Activated CD4-positive, alpha-beta T cell treated with anti-CD3 and anti-CD28 coated beads for 36 hours (primary cell): ENCODE measurements around the gene USP31. TPM values are rescaled to one million over a fixed set of nuclear protein-coding genes. Genes with fewer than 3 reads are reported as not detected.

Source experiments
- ATAC-seq: fragments of 200-7000 bp; cut with Tn5 transposase; one replicate; pipeline ENCODE4 v1.10.0; 2021; ENCODE audit warnings: mild to moderate bottlenecking, moderate library complexity
- CTCF ChIA-PET: fragments of 350-600 bp; sonication (Branson Sonifier 250); formaldehyde crosslinking; loops from one replicate; lab custom pipeline; 2021; ENCODE audit warnings: antibody characterized with exemption; lab: Charles Lee
- POLR2A ChIA-PET: fragments of 350-600 bp; sonication (Branson Sonifier 250); formaldehyde crosslinking; loops from one replicate; lab custom pipeline; 2021; ENCODE audit warnings: antibody characterized with exemption, inconsistent platforms; lab: Charles Lee
- DNase-seq: peaks from one replicate; pipeline ENCODE4 v3.0.0-alpha.2; 2020
- H3K27ac Mint-ChIP-seq: one replicate; pipeline ENCODE4 v1.8.0; 2021; ENCODE audit warnings: mixed read lengths
- H3K27me3 Mint-ChIP-seq: one replicate; pipeline ENCODE4 v1.8.0; 2021; ENCODE audit warnings: mixed read lengths
- H3K36me3 Mint-ChIP-seq: one replicate; pipeline ENCODE4 v1.8.0; 2021; ENCODE audit warnings: low read depth, mixed read lengths
- H3K4me1 Mint-ChIP-seq: one replicate; pipeline ENCODE4 v1.8.0; 2021; ENCODE audit warnings: mixed read lengths
- H3K4me3 Mint-ChIP-seq: one replicate; pipeline ENCODE4 v1.8.0; 2021; ENCODE audit warnings: mild to moderate bottlenecking, moderate library complexity, mixed read lengths
- H3K9me3 Mint-ChIP-seq: one replicate; pipeline ENCODE4 v1.8.0; 2021; ENCODE audit warnings: low read depth, mixed read lengths
- intact Hi-C, 2 experiments: fragments of 100-400 bp; cut with DNase I in 1 of 2; cut with micrococcal nuclease in 1 of 2; formaldehyde crosslinking; loops; one replicate each; pipeline versions ENCODE4 v1.14.2 to v1.15.1; 2022 to 2024; cut with DNase I, micrococcal nuclease
- total RNA-seq, 2 experiments: library from RNA; stranded (reverse); gene quantifications; one replicate each; pipeline ENCODE4 v1.2.3, GENCODE V29; 2021

USP31 gene
- total RNA-seq, 2 experiments from 2014 or later = 5.3 to 5.9 TPM

- ChIA-PET CTCF (no interaction called here), POLR2A (no interaction called here)
- ATAC-seq (no peak), DNase-seq (no peak)
- no peaks in the 10 kb centered on the region for H3K4me1 Mint-ChIP-seq
- H3K9me3 Mint-ChIP-seq = no peaks in the 10 kb centered on the region
- intact Hi-C loops = no loop called here
- H3K4me3 Mint-ChIP-seq = no peak overlapping the region
- H3K36me3 Mint-ChIP-seq = peaks cover 27% of the 10 kb centered on the region
- no peak overlapping the region for H3K27ac Mint-ChIP-seq
- H3K27me3 Mint-ChIP-seq = no peaks in the 10 kb centered on the region
Observed at GRCh38 chr16:23072769-23073549, 76.3 kb downstream of the USP31 start.

- Mint-ChIP-seq H3K27me3 (no peaks in the 10 kb centered on the region), H3K36me3 (peaks cover 35% of the 10 kb centered on the region)
- POLR2A ChIA-PET = no interaction called here
Observed at GRCh38 chr16:23072084-23072599, 77.1 kb downstream of the USP31 start.

GRCh38 chr16:23071196-23072083 is 77.8 kb downstream of the USP31 start:
- no peak overlapping the region for H3K27ac Mint-ChIP-seq
- POLR2A ChIA-PET = no interaction called here
- H3K9me3 Mint-ChIP-seq = no peaks in the 10 kb centered on the region
- peaks cover 30% of the 10 kb centered on the region for H3K36me3 Mint-ChIP-seq
- DNase-seq = no peak
- no peaks in the 10 kb centered on the region for H3K4me1 Mint-ChIP-seq
- no peak overlapping the region for H3K4me3 Mint-ChIP-seq
- intact Hi-C loops = no loop called here
- CTCF ChIA-PET = interaction anchor here (0.9 to 1.4 kb wide), 2 partner anchors 9 to 363 kb away, joined by 5 to 7 read pairs; no protein-coding TSS in a partner anchor
- no peak for ATAC-seq
- H3K27me3 Mint-ChIP-seq = no peaks in the 10 kb centered on the region

More at GRCh38 chr16:23072084-23072599, 77.1 kb downstream of the USP31 start:
- intact Hi-C loops = no loop called here
- Mint-ChIP-seq H3K4me1 (no peaks in the 10 kb centered on the region), H3K4me3 (no peak overlapping the region), H3K9me3 (no peaks in the 10 kb centered on the region), H3K27ac (no peak overlapping the region)
- DNase-seq (no peak), ATAC-seq (no peak)
- CTCF ChIA-PET = interaction anchor here (0.9 to 1.4 kb wide), 2 partner anchors 10 to 363 kb away, joined by 5 to 7 read pairs; no protein-coding TSS in a partner anchor

GRCh38 chr16:23069844-23070243 is 79.4 kb downstream of the USP31 start:
- Mint-ChIP-seq H3K36me3 (peaks cover 30% of the 10 kb centered on the region), H3K27ac (no peak overlapping the region), H3K4me3 (no peak overlapping the region), H3K27me3 (no peaks in the 10 kb centered on the region), H3K9me3 (no peaks in the 10 kb centered on the region), H3K4me1 (no peaks in the 10 kb centered on the region)
- POLR2A ChIA-PET = no interaction called here
- intact Hi-C loops = no loop called here
- no peak for ATAC-seq
- CTCF ChIA-PET = no interaction called here
- no peak for DNase-seq

DNA sequence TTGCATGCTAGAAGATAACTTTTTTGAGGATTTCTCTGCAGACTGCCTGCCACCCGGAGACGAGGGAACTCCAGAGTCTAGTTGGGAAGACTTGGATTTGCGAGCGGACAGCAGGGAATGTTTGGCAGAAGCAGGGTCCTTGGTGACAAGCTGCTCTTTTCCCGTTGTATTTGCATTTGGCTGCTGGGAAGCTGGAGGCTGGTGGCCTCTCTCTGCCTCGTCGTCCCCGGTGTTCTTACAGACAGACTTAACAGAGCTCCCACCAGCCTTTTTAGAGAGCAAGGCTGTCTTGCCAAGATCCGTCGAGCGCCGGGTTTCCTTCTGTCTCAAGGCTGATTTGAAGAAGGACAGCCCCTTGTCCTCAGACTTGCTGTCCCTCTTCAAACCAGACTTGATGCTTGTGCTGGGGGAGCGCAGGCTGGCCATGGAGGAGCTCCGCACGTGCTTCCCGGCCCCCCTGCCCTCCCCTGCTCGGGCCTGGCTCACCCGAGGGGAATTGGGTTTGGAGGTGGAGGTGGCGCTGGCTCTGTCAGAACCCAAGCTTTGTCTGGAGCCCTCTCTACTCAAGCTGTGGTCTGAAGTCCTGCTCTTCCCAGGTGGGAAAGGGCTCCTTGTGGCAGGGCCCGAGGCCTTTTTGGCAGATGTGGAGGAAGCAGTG is 81.0 kb downstream of the USP31 start:
- Mint-ChIP-seq H3K4me3 (no peak overlapping the region), H3K9me3 (no peaks in the 10 kb centered on the region), H3K27me3 (no peaks in the 10 kb centered on the region), H3K27ac (no peak overlapping the region), H3K36me3 (peaks cover 26% of the 10 kb centered on the region), H3K4me1 (no peaks in the 10 kb centered on the region)
- DNase-seq = no peak
- ATAC-seq = no peak
- ChIA-PET POLR2A (interaction anchor here (0.6 kb wide), 1 partner anchor 104 kb away, joined by 6 read pairs; no protein-coding TSS in a partner anchor), CTCF (interaction anchor here (0.6 kb wide), 1 partner anchor 11 kb away, joined by 3 read pairs; no protein-coding TSS in a partner anchor)
- intact Hi-C loops = no loop called here

DNA sequence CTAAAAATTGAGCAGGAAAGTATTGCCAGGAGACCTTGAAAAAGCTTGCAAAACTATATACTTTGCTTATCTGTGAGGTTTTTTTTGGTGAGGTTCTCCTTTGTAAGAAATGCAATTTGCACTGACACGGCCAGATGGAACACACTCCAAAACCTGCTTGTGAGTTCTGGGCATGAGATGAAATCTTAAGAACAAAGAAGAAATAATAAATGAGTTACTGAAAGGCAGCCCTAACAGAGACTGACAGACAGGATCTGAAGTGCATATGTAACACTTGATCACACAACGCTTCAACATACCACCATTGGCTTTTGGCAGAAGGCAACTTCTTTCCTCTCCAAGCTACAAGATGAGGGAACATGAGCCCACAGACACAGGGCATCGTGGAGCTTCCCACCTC is 82.6 kb downstream of the USP31 start:
- Mint-ChIP-seq H3K36me3 (peaks cover 26% of the 10 kb centered on the region), H3K27ac (no peak overlapping the region), H3K9me3 (no peaks in the 10 kb centered on the region), H3K4me3 (no peak overlapping the region), H3K27me3 (no peaks in the 10 kb centered on the region), H3K4me1 (no peaks in the 10 kb centered on the region)
- DNase-seq = no peak
- no peak for ATAC-seq
- intact Hi-C loops = no loop called here
- ChIA-PET POLR2A (no interaction called here), CTCF (interaction anchor here (1.0 kb wide), 1 partner anchor 9 kb away, joined by 3 read pairs; no protein-coding TSS in a partner anchor)

DNA sequence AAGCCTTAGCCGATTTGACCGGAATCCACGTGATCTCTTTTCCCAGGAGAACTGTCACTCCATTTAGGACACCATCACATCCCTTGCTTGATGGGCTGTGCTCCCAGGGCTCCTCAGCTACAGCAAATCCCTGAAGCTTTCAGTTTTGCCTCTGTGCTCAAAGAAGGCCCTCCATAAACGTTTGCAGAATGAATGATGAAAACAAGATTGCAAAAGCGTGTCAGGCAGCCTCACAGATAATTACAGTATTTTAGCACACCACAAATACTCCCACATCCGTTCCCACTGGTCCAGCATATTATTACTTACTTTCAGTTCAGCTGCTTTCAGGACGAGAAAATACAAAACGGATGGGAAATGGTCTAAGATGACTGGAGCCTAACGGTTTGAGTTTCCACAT is 84.6 kb downstream of the USP31 start:
- POLR2A ChIA-PET = no interaction called here
- intact Hi-C loops = no loop called here
- Mint-ChIP-seq H3K9me3 (no peaks in the 10 kb centered on the region), H3K36me3 (peaks cover 20% of the 10 kb centered on the region), H3K4me3 (no peak overlapping the region), H3K27me3 (peaks cover 5% of the 10 kb centered on the region), H3K4me1 (peaks cover 4% of the 10 kb centered on the region), H3K27ac (no peak overlapping the region)
- ATAC-seq = no peak
- no peak for DNase-seq
- CTCF ChIA-PET = no interaction called here

- intact Hi-C loops = no loop called here
- peaks cover 4% of the 10 kb centered on the region for H3K36me3 Mint-ChIP-seq
- peaks cover 4% of the 10 kb centered on the region for H3K4me1 Mint-ChIP-seq
- ChIA-PET POLR2A (no interaction called here), CTCF (interaction anchor here (0.6 to 1.3 kb wide), 3 partner anchors 9 to 1658 kb away, joined by 3 to 5 read pairs (median 4); no protein-coding TSS in a partner anchor)
- H3K9me3 Mint-ChIP-seq = no peaks in the 10 kb centered on the region
- DNase-seq = no peak
- peaks cover 12% of the 10 kb centered on the region for H3K27me3 Mint-ChIP-seq
- H3K27ac Mint-ChIP-seq = no peak overlapping the region
- no peak for ATAC-seq
- no peak overlapping the region for H3K4me3 Mint-ChIP-seq
Observed at GRCh38 chr16:23062524-23062923, 86.7 kb downstream of the USP31 start.

GRCh38 chr16:23061669-23062068 is 87.6 kb downstream of the USP31 start:
- Mint-ChIP-seq H3K27me3 (peaks cover 16% of the 10 kb centered on the region), H3K4me1 (peaks cover 4% of the 10 kb centered on the region), H3K36me3 (no peaks in the 10 kb centered on the region), H3K27ac (no peak overlapping the region), H3K4me3 (no peak overlapping the region), H3K9me3 (no peaks in the 10 kb centered on the region)
- DNase-seq (no peak), ATAC-seq (no peak)
- ChIA-PET POLR2A (no interaction called here), CTCF (no interaction called here)
- intact Hi-C loops = no loop called here

GRCh38 chr16:23060458-23061320 is 88.6 kb downstream of the USP31 start:
- ATAC-seq (peak; percentile 73), DNase-seq (peak; percentile 75)
- Mint-ChIP-seq H3K27ac (no peak overlapping the region), H3K4me1 (peaks cover 4% of the 10 kb centered on the region), H3K4me3 (no peak overlapping the region), H3K27me3 (peaks cover 20% of the 10 kb centered on the region), H3K9me3 (no peaks in the 10 kb centered on the region), H3K36me3 (no peaks in the 10 kb centered on the region)
- CTCF ChIA-PET = interaction anchor here (0.7 to 0.9 kb wide), 3 partner anchors 40 to 1367 kb away, joined by 3 read pairs; no protein-coding TSS in a partner anchor
- intact Hi-C loops = loop anchor here in 1 of 2 experiments (1.0 kb wide), 2 partner anchors 162 to 1506 kb away; no protein-coding TSS in a partner anchor
- POLR2A ChIA-PET = no interaction called here
